GM12878 (cell line): ENCODE results near the gene SIDT2. TPM values are rescaled to one million over a fixed set of nuclear protein-coding genes. Genes with fewer than 3 reads are reported as not detected.

Experiments
- ATAC-seq: fragments of 200-7000 bp; cut with Tn5 transposase; 3 replicates; pipeline ENCODE4 v1.9.1; 2020; ENCODE audit warnings: mild to moderate bottlenecking, moderate library complexity
- BruUV-seq: library from RNA; stranded (reverse); fragments of 400-500 nt; replicated peaks from 2 replicates; lab custom pipeline; 2021; lab: Mats Ljungman, UMichigan
- CTCF ChIA-PET: fragments of 300-600 bp; sonication (Branson Sonifier 250); formaldehyde crosslinking; extraction: SDS; loops from one replicate; lab custom pipeline; 2021; ENCODE audit warnings: inconsistent platforms; lab: Yijun Ruan, JAX
- POLR2A ChIA-PET: fragments of 350-600 bp; formaldehyde crosslinking; extraction: SDS; loops from one replicate; lab custom pipeline; 2021; ENCODE audit warnings: inconsistent platforms; lab: Charles Lee
- RAD21 ChIA-PET: fragments of 300-600 bp; sonication (Branson Sonifier 250); formaldehyde crosslinking; loops from one replicate; lab custom pipeline; 2023; ENCODE audit warnings: antibody characterized with exemption; ENCODE audit not compliant: unreplicated experiment; lab: Charles Lee
- SMC1A ChIA-PET: fragments of 300-600 bp; sonication (Branson Sonifier 250); formaldehyde crosslinking; loops from one replicate; lab custom pipeline; 2023; ENCODE audit not compliant: unreplicated experiment, uncharacterized antibody; lab: Charles Lee
- DNase-seq: peaks from one replicate; pipeline ENCODE4 v3.0.0-alpha.2; 2011; ENCODE audit warnings: low read depth, low spot score
- FAIRE-seq: peaks from 3 replicates; lab custom pipeline; 2011; peaks lifted over from hg19 to GRCh38; lab: Jason Lieb, UNC
- H2AFZ ChIP-seq: 2 replicates; pipeline ENCODE4 v1.6.0; 2011; ENCODE audit warnings: low read depth, low read length, control low read depth; ENCODE audit not compliant: control insufficient read depth
- H3K27ac ChIP-seq: 2 replicates; pipeline ENCODE4 v1.5.1; 2011; ENCODE audit warnings: control low read depth; ENCODE audit not compliant: control insufficient read depth, insufficient read depth
- H3K27me3 ChIP-seq, 2 experiments: replicated peaks in 1 of 2; 2 replicates each; pipeline versions ENCODE4 v1.6.0 to v1.6.1; 2011; ENCODE audit warnings: low read length in 1 of 2; ENCODE audit not compliant: control insufficient read depth in 2 of 2, insufficient read depth in 2 of 2
- H3K36me3 ChIP-seq, 2 experiments: 2 replicates each; pipeline ENCODE4 v1.5.1; 2011; ENCODE audit warnings: low read length in 1 of 2; ENCODE audit not compliant: control insufficient read depth in 2 of 2, insufficient read depth in 2 of 2
- H3K4me1 ChIP-seq: 2 replicates; pipeline ENCODE4 v1.6.1; 2011; ENCODE audit warnings: mild to moderate bottlenecking, low read length, moderate library complexity, mixed read lengths; ENCODE audit not compliant: control insufficient read depth, insufficient read depth
- H3K4me2 ChIP-seq: 2 replicates; pipeline ENCODE4 v1.6.0; 2011; ENCODE audit warnings: control low read depth; ENCODE audit not compliant: control insufficient read depth, insufficient read depth
- H3K4me3 ChIP-seq: fragments of 200-600 bp; sonication (generic); 2 replicates; pipeline ENCODE4 v1.5.1; 2016
- H3K79me2 ChIP-seq: 2 replicates; pipeline ENCODE4 v1.6.0; 2011; ENCODE audit warnings: low read length; ENCODE audit not compliant: control insufficient read depth, insufficient read depth
- H3K9ac ChIP-seq: 2 replicates; pipeline ENCODE4 v1.8.0; 2011; ENCODE audit warnings: low read length, control low read depth, mixed read lengths; ENCODE audit not compliant: control insufficient read depth, insufficient read depth
- H3K9me3 ChIP-seq: replicated peaks from 3 replicates; pipeline ENCODE4 v1.5.1; 2011; ENCODE audit warnings: mild to moderate bottlenecking, low read length; ENCODE audit not compliant: control insufficient read depth, insufficient read depth
- H4K20me1 ChIP-seq: 2 replicates; pipeline ENCODE4 v1.6.0; 2011; ENCODE audit not compliant: control insufficient read depth, insufficient read depth
- ATF7 ChIP-seq: fragments of 450-650 bp; IDR thresholded peaks from 2 replicates; pipeline ENCODE4 v1.6.1; 2016; ENCODE audit warnings: low read depth, mild to moderate bottlenecking
- BCL3 ChIP-seq: IDR thresholded peaks from 2 replicates; pipeline ENCODE4 v1.6.1; 2011; ENCODE audit warnings: borderline replicate concordance, low read depth, mild to moderate bottlenecking, moderate library complexity, low read length; ENCODE audit not compliant: insufficient read depth, poor library complexity, severe bottlenecking
- BRCA1 ChIP-seq: IDR thresholded peaks from 2 replicates; pipeline ENCODE4 v1.6.1; 2011; ENCODE audit warnings: low read depth, low read length, improper control_type of control experiment
- CBX5 ChIP-seq: sonication (generic); IDR thresholded peaks from 2 replicates; pipeline ENCODE4 v1.6.1; 2016; ENCODE audit warnings: low read depth, moderate library complexity, mild to moderate bottlenecking, inconsistent platforms
- CHD2 ChIP-seq: IDR thresholded peaks from 2 replicates; pipeline ENCODE4 v1.6.1; 2011; ENCODE audit warnings: low read depth, low read length, improper control_type of control experiment, borderline replicate concordance
- ETV6 ChIP-seq, 2 experiments: fragments of 450-650 bp in 1 of 2; IDR thresholded peaks in 1 of 2; conservative IDR thresholded peaks in 1 of 2; 2 replicates each; pipeline ENCODE4 v1.6.1; 2014; ENCODE audit warnings: antibody characterized with exemption in 1 of 2, borderline replicate concordance in 1 of 2, low read depth in 1 of 2, mild to moderate bottlenecking in 1 of 2, moderate library complexity in 1 of 2
- EZH2 ChIP-seq: IDR thresholded peaks from 2 replicates; pipeline ENCODE4 v1.6.1; 2012; ENCODE audit warnings: low read depth, mild to moderate bottlenecking, control low read depth, inconsistent platforms, low read length, borderline replicate concordance; ENCODE audit not compliant: control insufficient read depth
- KLF5 ChIP-seq: fragments of 450-650 bp; IDR thresholded peaks from 2 replicates; pipeline ENCODE4 v1.6.1; 2014; ENCODE audit warnings: mild to moderate bottlenecking; ENCODE audit not compliant: partially characterized antibody
- MEF2B ChIP-seq: fragments of 450-650 bp; IDR thresholded peaks from 2 replicates; pipeline ENCODE4 v1.6.1; 2018; ENCODE audit warnings: mild to moderate bottlenecking, moderate library complexity; ENCODE audit not compliant: partially characterized antibody, poor library complexity, severe bottlenecking
- MLLT1 ChIP-seq: fragments of 450-650 bp; IDR thresholded peaks from 2 replicates; pipeline ENCODE4 v1.6.1; 2016; ENCODE audit warnings: mild to moderate bottlenecking
- MTA3 ChIP-seq: IDR thresholded peaks from 2 replicates; pipeline ENCODE4 v1.6.1; 2012; ENCODE audit warnings: low read length, inconsistent platforms, borderline replicate concordance
- RAD21 ChIP-seq: IDR thresholded peaks from 2 replicates; pipeline ENCODE4 v1.6.1; 2011; ENCODE audit warnings: mild to moderate bottlenecking, low read depth, low read length, moderate library complexity; ENCODE audit not compliant: insufficient read depth
- SP1 ChIP-seq: IDR thresholded peaks from one replicate; pipeline ENCODE4 v1.6.1; 2011; ENCODE audit warnings: low read depth, low read length
- SUZ12 ChIP-seq: fragments of 200-600 bp; sonication (generic); IDR thresholded peaks from one replicate; pipeline ENCODE4 v1.6.1; 2018; ENCODE audit warnings: antibody characterized with exemption, mild to moderate bottlenecking; ENCODE audit not compliant: unreplicated experiment
- TCF7 ChIP-seq: IDR thresholded peaks from 2 replicates; pipeline ENCODE4 v1.6.1; 2014; ENCODE audit warnings: antibody characterized with exemption, borderline replicate concordance
- WRNIP1 ChIP-seq: IDR thresholded peaks from 2 replicates; pipeline ENCODE4 v1.6.1; 2011; ENCODE audit warnings: low read depth, low read length, improper control_type of control experiment, borderline replicate concordance
- ZNF217 ChIP-seq: fragments of 450-650 bp; IDR thresholded peaks from 2 replicates; pipeline ENCODE4 v1.6.1; 2017; ENCODE audit warnings: antibody characterized with exemption, mild to moderate bottlenecking
- WGBS: methylation state at CpG from one replicate; pipeline ENCODE4 v1.1.6; 2016; ENCODE audit warnings: low lambda C conversion rate; ENCODE audit not compliant: insufficient replicate concordance, insufficient coverage; ENCODE audit errors: missing lambda C conversion rate; 5-methylcytosine and 5-hydroxymethylcytosine counted together
- in situ Hi-C: fragments of 300-500 bp; cut with MboI; formaldehyde crosslinking; loops from 9 replicates; pipeline ENCODE4 v1.14.3; 2018; ENCODE audit warnings: mixed read lengths
- intact Hi-C: fragments of 100-400 bp; cut with micrococcal nuclease; formaldehyde crosslinking; loops from one replicate; pipeline ENCODE4 v1.14.2; 2022; ENCODE audit not compliant: unreplicated experiment
- polyA plus RNA-seq, 11 experiments: library from polyadenylated mRNA; depleted of rRNA in 4 of 11; unstranded in 6 of 11; stranded (reverse) in 5 of 11; fragments of >200 nt; fragmentation: Nextera tagmentation in 4 of 11; fragmentation: Illumina TruSeq in 1 of 11; extraction: Ambion mirVana in 4 of 11; extraction: Trizol in 1 of 11; gene quantifications; 1 replicate in 1 of 11; 2 replicates in 10 of 11; pipeline versions ENCODE4 v1.2.1 to v1.2.3, GENCODE V29; 2011 to 2016; ENCODE audit warnings: inconsistent platforms in 2 of 11, missing spikeins in 2 of 11, low read depth in 1 of 11
- total RNA-seq, 4 experiments: library from RNA; depleted of rRNA in 3 of 4; stranded (reverse); fragments of >200 nt in 3 of 4; fragmentation: Illumina TruSeq in 1 of 4; extraction: Trizol in 1 of 4; gene quantifications; 2 replicates each; pipeline versions ENCODE4 v1.2.1 to v1.2.3, GENCODE V29; 2013 to 2021

SIDT2 gene
- total and polyA plus RNA-seq, 10 of the 15 experiments (the other 5 are each of a cell fraction or from before 2014, with no cell fraction given): 4.9 to 23.9 (median 10.3) TPM

- Histone ChIP-seq H3K79me2 (peaks cover 54% of the 10 kb centered on the region), H3K27me3 (no peaks in the 10 kb centered on the region), H3K27ac (no peak overlapping the region), H3K9me3 (no peaks in the 10 kb centered on the region), H2AFZ (no peak overlapping the region), H3K4me1 (peaks cover 4% of the 10 kb centered on the region; the same call in 1 of the 2 replicates), H3K4me3 (no peak overlapping the region), H3K4me2 (no peak overlapping the region), H3K9ac (no peak overlapping the region), H3K36me3 (peaks cover 3 to 8% of the 10 kb centered on the region in 2 experiments; a peak in 3 of 4 replicates), H4K20me1 (no peaks in the 10 kb centered on the region)
- ATAC-seq (no peak), FAIRE-seq (no peak), DNase-seq (no peak)
- ChIA-PET SMC1A (interaction anchor here (0.8 to 1.2 kb wide), 2 partner anchors 9 to 10 kb away, joined by 3 to 5 read pairs; partner anchors contain the start of gene PAFAH1B2), POLR2A (no interaction called here), CTCF (interaction anchor here (1.3 kb wide), 1 partner anchor 10 kb away, joined by 3 read pairs; no protein-coding TSS in a partner anchor), RAD21 (no interaction called here)
- TF ChIP-seq WRNIP1 (no peak), MLLT1 (no peak), BRCA1 (no peak), SUZ12 (no peak), ATF7 (no peak), MTA3 (no peak), SP1 (no peak), TCF7 (no peak), EZH2 (no peak), ZNF217 (no peak), CHD2 (no peak), CBX5 (no peak), MEF2B (no peak), BCL3 (no peak), RAD21 (no peak), ETV6 (conservative IDR thresholded peaks at IDR 0.05 in 1 of 2, IDR thresholded peaks at IDR 0.05 in 1 of 2; ENCODE audit: borderline replicate concordance in 1 of 2, low read depth in 1 of 2) (no peak), KLF5 (no peak)
- in situ Hi-C loops: no loop called here
- 97% methylated on average over 5 of the region's 5 CpGs for WGBS
- intact Hi-C loops: no loop called here
- BruUV-seq: no TSS peak
Observed at GRCh38 chr11:117154468-117154867, 24.1 kb upstream of the SIDT2 start.
